ENCODE results near the gene S100A10. TPM values are rescaled to one million over a fixed set of nuclear protein-coding genes. Genes with fewer than 3 reads are reported as not detected.

Gene S100A10
- total RNA-seq, 1 experiment from 2014 or later: 154 TPM

DNA sequence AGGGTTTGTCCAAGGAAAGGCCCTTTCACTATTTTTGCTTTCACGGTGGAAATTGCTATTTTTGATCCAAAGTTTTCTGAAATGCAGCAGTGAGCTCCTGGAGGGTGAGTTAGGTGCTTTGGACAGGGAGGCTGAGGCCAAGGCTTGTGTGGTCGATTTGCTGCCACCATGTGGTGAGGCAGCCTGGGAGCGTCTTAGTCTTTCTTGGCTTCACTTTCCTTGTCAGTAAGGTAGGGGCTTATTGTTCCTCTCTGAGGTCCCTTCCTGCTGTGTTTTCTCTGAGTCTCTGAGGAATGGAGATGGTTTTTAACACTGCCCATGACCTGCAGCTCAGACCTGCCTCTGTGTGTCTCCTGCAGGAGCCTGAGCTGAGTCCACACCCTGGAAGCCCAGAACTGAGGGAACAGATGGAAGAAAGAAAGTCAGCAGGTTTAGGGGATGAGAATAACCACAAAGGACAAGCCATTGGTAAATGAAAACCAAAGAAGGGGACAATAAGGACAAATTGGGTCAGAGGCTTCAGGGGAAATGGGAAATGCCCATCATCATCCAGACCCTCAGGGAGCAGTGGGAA, 20.1 kb upstream of the S100A10 start:
- DNase-seq (ENCODE audit: low read depth): peak; percentile 51

DNA sequence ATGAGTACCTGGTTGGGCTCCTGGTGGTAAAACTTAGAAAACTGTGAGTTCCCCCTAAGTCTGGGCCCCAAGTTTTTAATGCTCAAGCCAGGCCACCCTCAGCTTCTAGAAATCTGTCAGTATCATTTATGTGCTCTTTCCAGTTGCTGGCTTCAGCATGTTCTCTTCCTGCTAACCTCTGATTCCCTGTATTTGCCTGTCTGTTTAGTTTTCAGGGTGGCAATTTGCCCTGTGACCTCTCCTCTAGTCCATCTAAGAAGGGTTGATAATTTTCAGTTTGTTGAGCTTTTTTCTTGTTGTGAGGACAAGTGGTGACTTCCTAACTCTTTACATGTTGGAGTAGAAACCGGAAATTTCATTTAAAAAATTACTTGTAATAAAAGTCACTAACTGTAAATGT, 16.0 kb upstream of the S100A10 start:
- DNase-seq (ENCODE audit: low read depth): no peak

DNA sequence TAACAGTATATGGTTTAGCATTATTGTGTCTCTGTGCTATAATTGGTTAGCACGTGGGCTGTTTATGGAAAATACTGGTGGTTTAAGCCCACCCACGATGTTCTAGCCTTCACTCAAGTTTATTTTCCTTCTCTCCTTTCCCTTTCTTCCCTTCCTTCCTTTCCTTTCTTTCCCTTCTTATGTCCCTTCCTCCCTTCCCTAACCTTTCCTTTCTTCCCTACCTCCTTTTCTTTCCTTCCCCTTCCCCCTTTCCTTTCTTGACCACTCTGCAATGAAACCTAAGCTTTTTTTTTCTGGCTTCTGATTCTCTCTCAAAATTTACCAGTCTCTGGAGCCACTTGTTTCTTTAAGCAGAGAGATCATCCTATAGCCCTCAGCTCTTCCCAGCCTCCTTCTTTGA, 13.4 kb upstream of the S100A10 start:
- no peak for DNase-seq (ENCODE audit: low read depth)

DNA sequence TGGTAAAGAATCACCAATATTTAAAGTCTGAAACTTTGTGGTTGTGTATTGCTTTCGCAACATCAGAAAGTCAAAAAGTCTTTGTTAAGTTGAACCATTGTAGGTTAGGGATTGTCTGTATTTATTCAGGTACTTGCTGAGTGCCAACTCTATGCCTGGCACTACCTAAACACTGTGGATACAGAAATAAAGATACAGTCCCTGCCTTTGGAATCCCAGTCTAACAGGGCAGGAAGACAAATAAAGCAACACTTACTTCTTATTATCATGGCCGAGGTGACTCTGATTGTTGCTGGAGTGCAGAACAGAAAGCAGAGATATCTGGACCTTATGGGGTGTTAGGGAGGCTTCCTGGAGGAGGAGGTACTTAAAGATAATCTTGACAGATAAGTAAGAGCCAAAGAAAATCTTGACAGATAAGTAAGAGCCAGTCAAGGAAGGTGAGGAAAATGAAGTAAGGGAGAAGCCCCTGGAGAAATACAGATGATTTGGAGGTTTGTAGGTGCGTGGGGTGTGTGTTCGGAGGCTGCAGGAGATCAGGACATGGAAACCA, 11.8 kb upstream of the S100A10 start:
- DNase-seq (ENCODE audit: low read depth): no peak

DNA sequence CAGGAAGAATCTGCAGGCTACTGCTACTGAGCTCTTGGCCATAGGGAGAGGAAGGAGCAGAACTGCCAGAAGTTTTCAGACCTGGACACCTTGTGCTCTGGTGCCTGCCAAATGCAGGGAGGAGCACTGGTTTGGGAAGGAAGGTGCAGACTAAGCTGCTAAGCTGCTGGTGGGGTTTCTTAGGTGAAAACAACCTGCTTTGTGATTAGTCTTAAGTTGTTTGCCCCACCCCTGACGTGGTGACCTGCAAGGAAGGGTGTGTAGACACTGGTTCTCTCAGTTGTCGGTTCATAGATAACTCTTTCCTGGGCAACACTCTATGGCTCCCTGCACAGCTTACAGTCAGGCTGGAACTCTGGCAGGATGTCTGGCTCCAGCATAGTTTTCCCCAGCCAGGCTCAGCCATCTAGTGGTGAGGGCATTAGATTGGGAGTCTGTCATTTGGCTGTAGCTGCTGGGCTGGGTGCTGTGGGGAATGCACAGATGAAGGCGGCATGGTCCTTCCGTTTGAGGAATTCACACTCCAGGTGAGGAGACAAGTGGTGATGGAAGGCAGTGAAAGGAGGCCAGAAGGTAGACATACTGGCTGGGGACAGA, 10.3 kb upstream of the S100A10 start:
- DNase-seq (ENCODE audit: low read depth): no peak

DNA sequence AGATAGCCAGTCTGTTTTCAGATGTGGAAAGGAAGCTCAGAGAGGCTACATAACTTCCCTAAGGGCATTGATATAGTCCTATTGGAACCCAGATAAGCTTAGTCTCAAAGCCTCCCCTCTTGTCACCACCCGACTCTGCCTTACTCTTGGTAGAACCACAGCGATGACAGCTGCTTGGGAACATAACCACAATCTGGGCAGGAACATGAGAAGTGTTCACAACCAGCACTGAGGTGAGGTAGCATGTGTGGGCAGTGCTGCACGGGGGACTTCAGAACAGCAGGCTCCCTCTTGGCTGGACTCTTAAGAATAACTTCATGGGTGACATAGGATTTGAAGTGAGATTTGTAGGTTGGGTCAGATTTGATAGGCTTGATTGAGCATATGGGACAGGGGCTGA, 9.3 kb upstream of the S100A10 start:
- no peak for DNase-seq (ENCODE audit: low read depth)

DNA sequence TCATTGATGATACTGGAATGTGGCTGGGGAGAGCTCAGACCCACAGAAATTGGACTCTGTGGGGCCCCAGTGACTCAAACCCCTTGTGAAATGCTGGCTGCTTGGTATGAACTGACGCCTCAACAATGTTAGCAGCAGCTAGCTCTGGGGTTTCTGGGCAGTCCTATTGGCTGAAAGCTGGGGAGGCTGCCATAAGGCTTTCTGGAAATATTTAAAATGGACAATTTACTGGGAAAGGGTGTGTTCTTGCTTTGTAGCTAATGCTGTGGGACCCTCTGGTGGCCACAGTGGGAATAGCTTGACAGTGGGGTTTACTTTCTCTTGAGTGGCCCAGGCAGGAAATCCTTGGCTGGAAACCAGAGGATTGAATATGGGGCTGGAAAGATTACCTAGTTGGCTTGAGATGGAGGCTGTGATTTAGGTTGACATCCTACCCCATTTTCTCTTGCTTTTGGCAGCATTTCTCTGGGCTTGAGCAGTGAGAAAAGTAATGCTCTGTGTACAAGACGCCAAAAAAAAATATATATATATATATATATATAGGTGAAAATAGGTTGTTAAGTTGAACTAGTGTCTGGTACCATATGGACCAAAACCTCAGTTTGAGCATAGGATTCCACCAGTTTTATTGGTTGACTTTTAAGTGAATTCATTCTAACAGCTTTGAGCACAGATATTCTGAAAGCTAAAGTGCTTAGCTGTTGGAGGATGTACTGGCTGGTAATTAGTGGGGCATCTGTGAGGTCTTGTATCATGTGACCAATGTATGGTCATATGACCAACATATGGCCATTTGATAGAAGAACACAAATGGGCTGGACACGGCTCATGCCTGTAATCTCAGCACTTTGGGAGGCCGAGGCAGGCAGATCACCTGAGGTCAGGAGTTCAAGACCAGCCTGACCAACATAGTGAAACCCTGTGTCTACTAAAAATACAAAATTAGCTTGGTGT, 8.2 kb upstream of the S100A10 start:
- DNase-seq (ENCODE audit: low read depth): peak; percentile 84

DNA sequence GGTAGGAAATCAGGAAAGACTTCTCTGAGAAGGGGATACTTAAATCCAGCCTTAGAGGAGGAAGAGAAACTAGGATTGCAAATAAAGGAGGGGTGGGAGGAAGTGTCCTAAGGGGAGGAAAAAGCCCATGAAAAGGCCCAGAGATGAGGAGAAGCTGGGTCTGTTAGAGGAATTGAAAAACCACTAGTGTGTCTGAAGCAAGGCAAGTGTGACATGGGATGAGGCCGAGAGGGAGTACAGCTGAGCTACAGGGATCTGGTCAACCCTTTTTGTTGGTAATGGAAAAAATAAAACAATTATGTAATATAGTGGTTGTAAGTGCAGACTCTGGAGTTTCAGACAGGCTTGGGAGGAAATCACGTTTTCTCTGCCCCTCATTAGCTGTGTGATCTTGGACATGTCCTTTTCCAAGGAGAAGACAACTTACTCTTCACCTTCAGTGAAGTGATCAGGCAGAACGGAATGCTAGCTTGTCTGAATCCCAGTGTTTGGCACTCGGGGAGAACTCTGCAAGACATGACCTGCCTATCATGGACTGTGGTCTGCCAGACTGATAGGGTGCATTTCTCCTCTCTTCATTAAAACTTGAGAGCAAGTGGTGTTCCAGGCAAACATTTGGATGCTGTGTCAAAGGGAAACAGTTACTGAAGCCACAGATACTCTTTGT, 7.4 kb upstream of the S100A10 start:
- no peak for DNase-seq (ENCODE audit: low read depth)

DNA sequence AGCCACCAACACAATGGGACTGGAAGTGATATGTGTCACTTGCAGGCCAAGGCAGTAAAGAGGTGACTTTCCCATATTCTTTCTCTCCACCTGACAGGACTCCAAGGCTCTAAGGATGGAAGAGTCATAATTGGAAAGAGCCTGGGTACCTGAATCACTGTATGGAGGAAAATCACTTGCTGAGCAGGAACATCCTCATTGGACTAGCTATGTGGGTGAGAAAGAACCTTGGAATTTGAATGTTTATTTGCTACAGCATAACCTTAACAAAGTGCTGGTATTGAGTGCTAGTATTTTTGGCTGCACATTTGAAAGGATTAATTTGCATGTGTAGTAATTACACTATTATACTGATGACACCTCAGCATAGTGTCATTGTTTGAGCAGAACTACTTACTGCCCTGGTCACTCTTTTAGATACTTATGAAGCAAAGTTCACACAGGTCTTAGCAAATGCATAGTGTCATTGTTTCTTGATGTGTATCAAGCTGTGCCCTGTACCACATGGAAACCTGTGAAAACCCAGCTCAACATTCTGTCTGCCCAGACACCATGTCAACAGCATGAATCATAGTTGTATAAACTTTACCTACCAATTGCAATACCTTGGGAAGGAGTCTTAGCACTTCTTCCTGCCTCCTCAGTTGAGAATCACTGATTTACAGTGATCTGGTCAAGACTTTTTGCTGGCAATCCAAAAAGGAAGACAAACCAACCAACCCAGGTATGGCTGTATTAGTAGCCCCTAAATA, 5.1 kb upstream of the S100A10 start:
- DNase-seq (ENCODE audit: low read depth): peak; percentile 81

DNA sequence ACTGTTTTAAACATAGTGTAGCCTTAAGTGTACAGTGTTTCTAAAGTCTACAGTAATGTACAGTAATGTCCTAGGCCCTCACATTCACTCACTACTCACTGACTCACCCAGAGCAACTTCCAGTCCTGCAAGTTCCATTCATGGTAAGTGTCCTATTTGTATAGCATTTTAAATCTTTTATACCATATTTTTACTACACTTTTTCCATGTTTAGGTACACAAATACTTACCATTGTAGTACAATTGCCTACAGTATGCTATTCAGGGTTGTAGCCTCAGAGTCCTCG, 3.6 kb upstream of the S100A10 start:
- no peak for DNase-seq (ENCODE audit: low read depth)

DNA sequence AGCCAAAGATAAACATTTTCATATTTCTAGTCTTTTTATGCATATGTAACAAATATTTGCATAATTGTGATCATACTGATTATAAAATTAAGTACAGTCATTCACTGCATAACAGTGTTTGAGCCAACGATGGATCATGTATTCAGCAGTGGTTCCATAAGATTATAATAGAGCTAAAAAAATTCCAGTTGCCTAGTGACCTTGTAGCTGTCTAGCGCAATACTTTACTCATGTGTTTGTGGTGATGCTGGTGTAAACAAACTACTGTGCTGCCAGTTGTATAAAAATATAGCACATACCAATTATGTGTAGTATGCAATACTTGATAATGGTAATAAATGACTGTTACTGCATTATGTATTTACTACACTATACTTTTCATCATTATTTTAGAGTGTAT, 2.1 kb upstream of the S100A10 start:
- peak; percentile 55 for DNase-seq (ENCODE audit: low read depth)

DNA sequence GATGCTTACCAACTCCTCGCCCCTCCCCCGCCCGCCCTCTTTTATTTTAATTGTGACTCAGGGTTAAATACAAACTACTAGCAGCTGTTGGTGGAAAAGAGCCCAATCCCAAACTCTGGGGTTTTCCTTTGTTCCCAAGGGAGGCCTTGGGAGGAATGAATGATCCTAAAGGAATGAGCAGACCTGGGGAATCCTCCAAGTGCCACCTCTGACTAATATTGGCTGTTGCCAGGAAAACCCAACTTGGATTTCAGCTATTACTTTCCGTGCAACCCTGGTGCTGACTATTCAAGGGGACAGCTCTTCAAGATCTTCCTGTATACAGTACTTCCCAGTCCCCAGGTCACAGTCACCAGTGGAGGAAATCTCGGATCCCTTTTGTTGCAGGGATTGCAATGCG, 1.3 kb upstream of the S100A10 start:
- DNase-seq (ENCODE audit: low read depth): peak; percentile 98

DNA sequence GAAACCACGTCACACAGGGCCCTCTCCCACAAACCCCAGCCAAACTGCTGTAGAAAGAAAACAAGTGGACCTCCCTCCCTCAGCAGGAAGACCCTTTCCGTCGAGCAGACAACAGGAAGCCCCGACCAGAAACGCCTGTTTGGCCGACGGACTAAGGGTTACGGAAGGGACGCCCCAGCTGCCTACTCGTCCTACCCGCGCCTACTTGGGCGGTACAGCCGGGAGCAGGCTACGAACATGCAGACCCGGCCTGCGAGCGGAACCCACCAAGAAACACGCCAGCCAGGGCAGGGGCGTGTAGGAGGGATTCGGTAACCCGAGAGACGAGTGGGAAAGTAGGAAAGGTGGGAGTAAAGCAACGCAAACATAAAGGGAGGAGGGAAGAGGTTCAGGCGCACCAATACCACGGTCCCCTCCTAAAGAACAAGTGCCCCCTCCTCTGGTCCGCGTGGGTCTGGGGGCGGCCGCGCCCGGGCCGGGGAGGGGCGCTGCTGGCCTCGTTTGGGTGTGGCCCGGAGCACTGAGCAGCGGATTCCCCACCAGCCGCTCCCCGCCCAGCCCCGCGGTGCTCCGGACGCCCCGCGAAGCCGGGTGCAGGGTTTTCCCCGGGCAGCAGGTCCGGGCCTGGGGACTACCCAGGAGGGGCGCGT, 450 bp downstream of the S100A10 start:
- peak; percentile 63 for DNase-seq (ENCODE audit: low read depth)

DNA sequence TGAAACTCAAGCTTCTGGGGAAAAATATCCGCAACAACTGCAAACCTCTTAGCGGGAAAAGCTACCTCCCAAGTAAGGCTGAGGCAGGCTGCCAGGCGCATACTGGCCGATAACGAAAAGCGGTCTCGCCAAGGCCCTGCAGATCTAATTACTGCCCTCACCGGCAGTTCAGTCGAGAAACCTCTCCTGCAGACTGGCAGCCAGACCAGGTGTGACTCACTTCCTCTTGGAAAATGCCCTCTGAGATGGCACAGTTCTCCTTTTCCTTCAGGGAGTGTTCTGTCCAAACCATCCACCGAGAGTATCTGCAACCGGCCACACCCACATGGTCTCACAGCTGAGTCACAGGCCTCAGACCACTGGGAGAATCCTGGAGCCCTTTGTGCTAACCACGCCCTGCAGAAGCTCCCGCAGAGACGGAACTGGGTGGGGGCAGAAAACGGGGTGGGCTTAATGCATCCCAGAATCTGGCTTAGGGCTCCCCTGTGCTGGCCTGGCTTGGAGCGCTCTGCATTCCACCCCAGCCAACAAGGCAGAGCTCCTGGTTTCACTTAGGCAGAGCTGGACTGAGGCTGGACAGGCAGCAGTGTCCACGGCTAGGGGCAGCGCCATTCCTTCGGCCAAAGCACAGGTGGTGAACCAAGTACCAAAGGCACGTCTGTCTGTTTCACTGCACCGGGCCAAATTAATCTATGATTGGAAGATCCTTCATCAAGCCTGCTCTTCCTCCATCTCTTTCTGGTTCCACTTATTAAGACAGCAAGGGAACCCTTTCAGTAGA, 1.2 kb downstream of the S100A10 start:
- DNase-seq (ENCODE audit: low read depth): peak; percentile 100

DNA sequence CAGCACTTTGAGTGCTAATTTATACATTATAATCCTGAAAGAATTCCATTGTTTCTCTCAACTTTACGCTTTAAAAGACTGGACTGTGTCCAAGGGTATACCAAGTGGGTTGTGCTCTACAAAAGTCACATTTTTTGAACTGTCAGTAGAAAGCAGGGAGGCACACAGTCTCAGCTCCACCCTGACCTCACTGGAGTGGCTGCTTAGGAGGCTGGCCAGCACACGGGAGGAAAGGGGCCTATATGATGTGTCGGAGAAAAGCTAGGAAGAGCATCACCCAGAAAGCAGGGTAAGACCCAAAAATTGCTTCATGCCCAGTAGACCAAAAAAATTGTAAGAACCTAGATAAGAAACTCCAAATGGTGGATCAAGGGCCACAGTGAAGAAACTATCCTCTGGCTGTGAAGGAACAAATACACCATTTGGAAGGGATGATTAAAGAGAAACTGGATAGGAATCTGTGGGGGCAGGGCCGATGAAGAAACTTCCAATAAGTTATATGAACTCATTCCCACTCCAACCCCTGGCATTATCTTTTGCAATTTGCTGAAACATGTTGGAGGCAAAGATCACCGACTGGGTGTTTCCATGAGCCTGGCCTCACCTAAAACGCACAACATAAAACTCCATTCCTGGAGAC, 1.9 kb downstream of the S100A10 start:
- DNase-seq (ENCODE audit: low read depth): peak; percentile 53

DNA sequence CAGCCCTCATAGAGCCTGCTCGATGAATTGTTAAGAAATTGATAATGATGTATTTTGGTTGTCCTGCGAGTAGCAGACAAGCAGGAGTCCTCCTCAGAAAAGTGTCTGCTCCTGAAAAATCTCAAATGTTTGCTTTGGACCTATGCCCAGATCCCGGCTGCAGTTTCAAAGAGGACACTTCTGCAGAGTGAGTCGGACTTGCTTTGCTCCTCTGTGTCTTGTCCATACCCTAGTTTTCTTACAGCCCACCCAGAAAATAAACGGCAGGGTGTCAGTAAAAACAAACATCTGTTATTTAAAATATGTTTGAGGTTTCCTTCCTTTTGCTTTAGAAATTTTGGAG, 2.8 kb downstream of the S100A10 start:
- DNase-seq (ENCODE audit: low read depth): peak; percentile 83

DNA sequence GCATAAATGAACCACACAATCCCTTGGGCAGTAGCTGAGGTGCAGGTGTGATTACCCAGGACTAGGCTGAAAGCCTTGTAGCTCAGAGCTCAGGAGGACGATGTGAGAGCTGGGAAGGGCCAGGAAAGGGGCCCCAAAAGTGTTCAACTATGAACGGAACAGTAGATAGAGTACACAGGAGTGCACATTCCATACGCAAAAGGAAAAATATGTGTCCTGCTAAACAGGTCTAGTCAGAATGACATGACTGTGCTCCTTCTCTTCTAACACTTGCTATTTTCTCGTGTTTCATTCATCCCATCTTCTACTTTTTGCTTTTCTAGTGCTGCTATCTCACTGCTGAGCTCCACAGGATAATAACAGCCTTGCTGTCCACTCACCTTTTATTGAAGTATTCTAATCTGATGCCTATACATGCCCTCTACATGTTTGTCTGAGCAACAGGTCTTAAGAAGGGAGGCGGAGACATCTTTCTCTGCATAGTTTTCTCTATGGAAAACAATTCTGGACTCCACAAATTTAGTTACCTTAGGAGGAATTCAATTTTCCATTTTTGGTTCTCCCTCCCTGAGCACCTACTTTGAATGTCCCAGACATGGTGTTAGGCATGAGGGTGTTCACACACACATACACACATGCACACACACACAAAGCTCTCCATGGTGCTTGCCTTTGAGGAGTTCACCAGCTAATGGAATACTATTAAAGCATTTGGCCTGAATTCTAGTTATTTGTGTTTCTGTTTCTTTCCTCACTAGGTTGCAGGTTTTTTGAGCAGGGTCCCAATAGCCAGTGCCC, 3.4 kb downstream of the S100A10 start:
- DNase-seq (ENCODE audit: low read depth): no peak

DNA sequence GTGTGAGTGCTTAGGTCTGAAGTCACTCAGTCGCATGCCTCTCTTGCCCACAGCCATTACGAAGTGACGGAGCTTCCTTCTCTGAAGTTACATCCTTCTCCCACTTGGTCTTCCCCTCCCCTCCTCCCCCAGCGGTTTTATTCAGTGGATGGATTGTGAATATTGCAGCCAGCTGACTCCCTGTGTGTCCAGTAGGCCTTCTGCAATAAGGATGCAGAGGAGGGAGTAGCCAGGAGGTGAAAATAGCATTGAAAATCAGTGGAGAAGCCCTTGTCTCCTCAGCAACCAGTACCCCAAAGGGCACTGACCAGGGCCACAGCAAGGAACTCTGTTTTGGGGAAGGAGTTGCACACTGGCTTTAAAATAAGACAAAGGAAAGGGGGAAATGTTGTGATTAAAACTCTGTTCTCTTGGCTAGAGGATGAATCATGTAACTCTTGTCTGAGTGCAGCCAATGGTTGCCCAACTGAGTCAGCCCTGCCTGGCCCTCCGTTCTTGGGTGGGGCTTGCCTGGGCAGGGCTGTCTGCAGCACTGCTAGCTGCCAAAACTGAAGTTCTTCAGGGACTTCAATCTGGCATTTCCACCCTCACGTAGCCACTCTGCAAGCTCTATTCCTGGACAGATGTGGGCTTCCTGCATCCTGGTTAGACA, 4.3 kb downstream of the S100A10 start:
- DNase-seq (ENCODE audit: low read depth): peak; percentile 91
